H9 (cell line): ENCODE data around the gene NXPH4. TPM values are rescaled to one million over a fixed set of nuclear protein-coding genes. Genes with fewer than 3 reads are reported as not detected.

Source experiments
- DNase-seq: peaks from one replicate; pipeline ENCODE4 v3.0.0-alpha.2; 2017
- H2AFZ ChIP-seq: one replicate; pipeline ENCODE4 v1.6.1; 2013; ENCODE audit warnings: mild to moderate bottlenecking, low read length, control low read depth, moderate library complexity
- H2AK5ac ChIP-seq: 2 replicates; pipeline ENCODE4 v1.6.1; 2013; ENCODE audit warnings: low read length, control low read depth, mixed read lengths; ENCODE audit not compliant: insufficient read length
- H2BK120ac ChIP-seq: one replicate; pipeline ENCODE4 v1.6.1; 2013; ENCODE audit warnings: low read depth, mild to moderate bottlenecking, low read length, control low read depth, inconsistent platforms; ENCODE audit not compliant: poor library complexity, severe bottlenecking
- H2BK12ac ChIP-seq: 2 replicates; pipeline ENCODE4 v1.6.1; 2013; ENCODE audit warnings: low read length, control low read depth, mixed read lengths, low read depth; ENCODE audit not compliant: insufficient read length
- H2BK15ac ChIP-seq: 2 replicates; pipeline ENCODE4 v1.6.1; 2013; ENCODE audit warnings: low read depth, low read length, control low read depth
- H2BK20ac ChIP-seq: one replicate; pipeline ENCODE4 v1.6.1; 2013; ENCODE audit warnings: low read depth, mild to moderate bottlenecking, low read length, control low read depth, inconsistent platforms; ENCODE audit not compliant: poor library complexity, severe bottlenecking
- H2BK5ac ChIP-seq: 2 replicates; pipeline ENCODE4 v1.6.1; 2013; ENCODE audit warnings: low read length, control low read depth, mixed read lengths; ENCODE audit not compliant: insufficient read length
- H3K14ac ChIP-seq: 2 replicates; pipeline ENCODE4 v1.6.1; 2013; ENCODE audit warnings: low read length, control low read depth; ENCODE audit not compliant: insufficient read depth
- H3K18ac ChIP-seq: 2 replicates; pipeline ENCODE4 v1.6.1; 2013; ENCODE audit warnings: low read depth, mild to moderate bottlenecking, mixed read lengths, low read length, control low read depth; ENCODE audit not compliant: insufficient read length
- H3K23ac ChIP-seq: 2 replicates; pipeline ENCODE4 v1.6.1; 2013; ENCODE audit warnings: low read length, control low read depth, mixed read lengths, low read depth; ENCODE audit not compliant: insufficient read length
- H3K23me2 ChIP-seq: 2 replicates; pipeline ENCODE4 v1.6.1; 2013; ENCODE audit warnings: low read depth, mild to moderate bottlenecking, mixed read lengths, low read length, control low read depth; ENCODE audit not compliant: insufficient read length, poor library complexity, severe bottlenecking
- H3K27ac ChIP-seq: 2 replicates; pipeline ENCODE4 v1.5.1; 2013; ENCODE audit warnings: low read length, control low read depth, mixed read lengths, low read depth; ENCODE audit not compliant: insufficient read length
- H3K27me3 ChIP-seq: 2 replicates; pipeline ENCODE4 v1.6.1; 2013; ENCODE audit warnings: low read length, control low read depth, inconsistent platforms; ENCODE audit not compliant: insufficient read depth
- H3K4ac ChIP-seq: 2 replicates; pipeline ENCODE4 v1.6.1; 2013; ENCODE audit warnings: low read depth, mild to moderate bottlenecking, control low read depth, inconsistent platforms, low read length, moderate library complexity
- H3K4me1 ChIP-seq: 2 replicates; pipeline ENCODE4 v1.6.1; 2013; ENCODE audit warnings: low read length, control low read depth, inconsistent platforms; ENCODE audit not compliant: insufficient read depth
- H3K4me2 ChIP-seq: 2 replicates; pipeline ENCODE4 v1.6.1; 2013; ENCODE audit warnings: low read length, control low read depth, mixed read lengths; ENCODE audit not compliant: insufficient read length, insufficient read depth
- H3K56ac ChIP-seq: 2 replicates; pipeline ENCODE4 v1.6.1; 2013; ENCODE audit warnings: low read depth, mild to moderate bottlenecking, mixed read lengths, low read length, control low read depth; ENCODE audit not compliant: insufficient read length
- H3K79me1 ChIP-seq: 2 replicates; pipeline ENCODE4 v1.6.1; 2013; ENCODE audit warnings: low read depth, mild to moderate bottlenecking, moderate library complexity, low read length, control low read depth, inconsistent platforms; ENCODE audit not compliant: insufficient read depth, poor library complexity, severe bottlenecking
- H3K79me2 ChIP-seq: 2 replicates; pipeline ENCODE4 v1.6.1; 2013; ENCODE audit warnings: low read length, control low read depth, inconsistent platforms; ENCODE audit not compliant: insufficient read depth
- H3K9ac ChIP-seq: 2 replicates; pipeline ENCODE4 v1.6.1; 2013; ENCODE audit warnings: low read length, control low read depth, mixed read lengths; ENCODE audit not compliant: insufficient read length; ENCODE audit errors: extremely low read depth
- H3K9me3 ChIP-seq: one replicate; pipeline ENCODE4 v1.6.1; 2013; ENCODE audit warnings: low read depth, low read length, inconsistent platforms; ENCODE audit not compliant: control insufficient read depth
- H3T11ph ChIP-seq: one replicate; pipeline ENCODE4 v1.6.1; 2013; ENCODE audit warnings: mild to moderate bottlenecking, low read length, control low read depth, inconsistent platforms
- H4K20me1 ChIP-seq: one replicate; pipeline ENCODE4 v1.6.1; 2013; ENCODE audit not compliant: control insufficient read depth, insufficient read length, insufficient read depth
- H4K5ac ChIP-seq: 2 replicates; pipeline ENCODE4 v1.6.1; 2013; ENCODE audit warnings: low read depth, mild to moderate bottlenecking, mixed read lengths, low read length, control low read depth; ENCODE audit not compliant: insufficient read length
- H4K8ac ChIP-seq: replicated peaks from 2 replicates; pipeline ENCODE4 v1.6.1; 2013; ENCODE audit warnings: low read length, control low read depth, mixed read lengths, low read depth; ENCODE audit not compliant: insufficient read length
- H4K91ac ChIP-seq: 2 replicates; pipeline ENCODE4 v1.6.1; 2013; ENCODE audit warnings: low read depth, mild to moderate bottlenecking, moderate library complexity, mixed read lengths, low read length, control low read depth; ENCODE audit not compliant: insufficient read length
- H3K27ac Mint-ChIP-seq, 3 experiments: 2 replicates in 2 of 3; 3 replicates in 1 of 3; pipeline ENCODE4 v1.8.0; 2020 to 2021; ENCODE audit warnings: mixed read lengths in 3 of 3, mild to moderate bottlenecking in 1 of 3, moderate library complexity in 1 of 3
- H3K27me3 Mint-ChIP-seq: 2 replicates; pipeline ENCODE4 v1.8.0; 2021; ENCODE audit warnings: low read depth, mild to moderate bottlenecking, moderate library complexity, mixed read lengths
- H3K36me3 Mint-ChIP-seq, 3 experiments: 2 replicates in 2 of 3; 3 replicates in 1 of 3; pipeline ENCODE4 v1.8.0; 2020 to 2021; ENCODE audit warnings: low read depth in 3 of 3, mixed read lengths in 3 of 3; ENCODE audit not compliant: insufficient read depth in 1 of 3
- H3K4me1 Mint-ChIP-seq, 2 experiments: 2 replicates each; pipeline ENCODE4 v1.8.0; 2020; ENCODE audit warnings: mixed read lengths in 2 of 2
- H3K4me3 Mint-ChIP-seq, 2 experiments: 2 replicates in 1 of 2; 3 replicates in 1 of 2; pipeline ENCODE4 v1.8.0; 2020 to 2021; ENCODE audit warnings: mild to moderate bottlenecking in 2 of 2, mixed read lengths in 2 of 2, moderate library complexity in 1 of 2
- H3K9me3 Mint-ChIP-seq, 2 experiments: 2 replicates in 1 of 2; 3 replicates in 1 of 2; pipeline ENCODE4 v1.8.0; 2020; ENCODE audit warnings: mild to moderate bottlenecking in 2 of 2, mixed read lengths in 2 of 2, moderate library complexity in 1 of 2
- CTCF ChIP-seq: fragments of 200-600 bp; sonication (generic); conservative IDR thresholded peaks from 3 replicates; pipeline ENCODE4 v1.8.0; 2021; ENCODE audit warnings: antibody characterized with exemption, mild to moderate bottlenecking
- WGBS: extraction: QIAGEN DNeasy Blood & Tissue Kit; methylation state at CpG from one replicate; pipeline ENCODE4 v1.1.7; 2013; ENCODE audit warnings: missing lambda C conversion rate, low lambda C conversion rate, mixed read lengths; ENCODE audit not compliant: insufficient read length; ENCODE audit errors: extremely low coverage; 5-methylcytosine and 5-hydroxymethylcytosine counted together
- total RNA-seq: library from RNA; stranded (reverse); gene quantifications from 2 replicates; pipeline ENCODE4 v1.2.1, GENCODE V29; 2021

The NXPH4 gene
- total RNA-seq, 1 experiment from 2014 or later, result 2.1 TPM

- no peak overlapping the region for H2BK120ac ChIP-seq
- no peak overlapping the region for H2BK15ac ChIP-seq
- peak overlapping the region; percentile 16 for H3K9ac ChIP-seq
- no peak overlapping the region for H3T11ph ChIP-seq
- no peak for TF ChIP-seq CTCF
- peaks cover 56 to 70% of the 10 kb centered on the region in 2 experiments for H3K4me1 Mint-ChIP-seq
- peak overlapping the region; percentile 82 for H3K4me2 ChIP-seq
- H4K91ac ChIP-seq, result no peak overlapping the region
- no peak overlapping the region for H3K14ac ChIP-seq
- H3K79me2 ChIP-seq, result no peaks in the 10 kb centered on the region
- H3K4ac ChIP-seq, result no peak overlapping the region
- H2BK20ac ChIP-seq, result no peak overlapping the region
- H3K79me1 ChIP-seq, result no peaks in the 10 kb centered on the region
- H3K27ac ChIP-seq, result no peak overlapping the region
- DNase-seq, result peak; percentile 71
- H4K5ac ChIP-seq, result no peak overlapping the region
- H2BK12ac ChIP-seq, result no peak overlapping the region
- peaks cover 84% of the 10 kb centered on the region for H3K27me3 Mint-ChIP-seq
- peaks cover 4% of the 10 kb centered on the region for H4K20me1 ChIP-seq
- H3K27me3 ChIP-seq, result peaks cover 56% of the 10 kb centered on the region
- H3K23me2 ChIP-seq, result peaks cover 28% of the 10 kb centered on the region
- H3K4me1 ChIP-seq, result no peaks in the 10 kb centered on the region
- H3K23ac ChIP-seq, result no peak overlapping the region
- H3K18ac ChIP-seq, result no peak overlapping the region
- H2BK5ac ChIP-seq, result no peak overlapping the region
- peak overlapping the region; percentile 72 to 87 for H3K4me3 Mint-ChIP-seq
- no peak overlapping the region for H4K8ac ChIP-seq
- no peaks in the 10 kb centered on the region for H3K9me3 Mint-ChIP-seq
- no CpG with 5 or more reads among the region's 63 CpGs for WGBS
- H3K9me3 ChIP-seq, result no peaks in the 10 kb centered on the region
- H3K56ac ChIP-seq, result no peak overlapping the region
- H2AK5ac ChIP-seq, result no peak overlapping the region
- peak overlapping the region in 1 of 3 experiments; percentile 94; a peak in 1 of 7 replicates for H3K27ac Mint-ChIP-seq
- peaks cover 15 to 18% (median 16%) of the 10 kb centered on the region in 3 experiments for H3K36me3 Mint-ChIP-seq
- H2AFZ ChIP-seq, result no peak overlapping the region
These were observed 21.6 kb downstream of the NXPH4 start for GRCh38 chr12:57237932-57238853.
